ENCODE measurements around the gene MBOAT2.

- TF ChIP-seq CTCF (IDR thresholded peaks at IDR 0.05): no peak
- TF ChIP-seq POLR2A (IDR thresholded peaks at IDR 0.05): no peak
These were observed 186.3 kb downstream of the MBOAT2 start for GRCh38 chr2:8817221-8817620.
